ENCODE measurements around the gene TOP2A.

GRCh38 chr17:40382251-40382650 is 35.4 kb downstream of the TOP2A start:
- no peak for TF ChIP-seq CTCF (IDR thresholded peaks at IDR 0.05)
- TF ChIP-seq ZFX (IDR thresholded peaks at IDR 0.05; ENCODE audit: borderline replicate concordance) = no peak

Data from 22Rv1 (cell line).